ENCODE data around the gene CTIF.

The CTIF gene

DNA sequence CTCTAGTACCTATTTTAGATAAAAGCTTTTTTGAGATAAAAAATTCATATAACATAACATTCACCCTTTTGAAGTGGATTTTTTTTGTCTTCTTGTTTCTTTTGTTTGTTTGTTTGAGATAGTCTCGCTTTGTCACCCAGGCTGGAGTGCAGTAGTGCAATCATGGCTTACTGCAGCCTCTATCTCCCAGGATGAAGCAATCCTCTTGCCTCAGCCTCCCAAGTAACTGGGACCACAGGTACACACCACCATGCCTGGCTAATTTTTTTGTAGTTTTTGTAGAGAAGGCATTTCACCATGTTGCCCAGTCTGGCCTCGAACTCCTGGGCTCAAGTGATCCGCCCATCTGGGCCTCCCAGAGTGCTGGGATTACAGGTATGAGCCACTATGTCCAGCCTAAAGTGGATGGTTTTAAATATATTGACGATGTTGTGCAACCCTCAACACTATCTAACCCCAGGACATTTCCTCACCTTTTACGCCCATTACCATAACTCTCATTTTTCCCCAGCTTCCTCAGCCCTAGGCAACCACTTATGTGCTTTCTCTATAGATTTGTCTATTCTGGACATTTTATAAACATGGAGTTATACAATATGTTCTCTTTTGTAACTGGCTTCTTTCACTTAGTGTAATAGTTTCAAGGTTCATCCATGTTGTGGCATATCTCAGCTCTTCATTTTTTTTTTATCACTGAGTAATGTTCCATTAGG, 38.8 kb downstream of the CTIF start:
- no peak for DNase-seq

DNA sequence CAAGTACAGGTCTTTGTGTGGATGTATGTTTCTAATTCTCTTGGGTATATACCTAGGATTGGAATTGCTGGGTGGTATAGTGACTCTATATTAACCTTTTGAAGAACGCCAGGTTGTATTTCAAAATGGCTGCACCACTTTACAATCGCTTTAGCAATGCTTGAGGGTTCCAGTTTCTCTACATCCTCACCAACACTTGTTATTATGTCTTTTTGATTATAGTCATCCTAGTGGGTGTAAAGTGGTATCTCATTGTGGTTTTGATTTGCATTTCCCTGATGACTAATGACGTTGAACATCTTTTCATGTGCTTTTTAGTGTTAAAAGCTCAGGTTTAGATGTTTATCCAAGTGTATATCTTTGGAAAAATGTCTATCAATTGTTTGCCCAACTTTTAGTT, 39.5 kb downstream of the CTIF start:
- DNase-seq: no peak

GRCh38 chr18:48580066-48580465, 41.2 kb downstream of the CTIF start:
- no peak for DNase-seq

- no peak for DNase-seq
These were observed 42.0 kb downstream of the CTIF start for GRCh38 chr18:48580782-48581181.

DNA sequence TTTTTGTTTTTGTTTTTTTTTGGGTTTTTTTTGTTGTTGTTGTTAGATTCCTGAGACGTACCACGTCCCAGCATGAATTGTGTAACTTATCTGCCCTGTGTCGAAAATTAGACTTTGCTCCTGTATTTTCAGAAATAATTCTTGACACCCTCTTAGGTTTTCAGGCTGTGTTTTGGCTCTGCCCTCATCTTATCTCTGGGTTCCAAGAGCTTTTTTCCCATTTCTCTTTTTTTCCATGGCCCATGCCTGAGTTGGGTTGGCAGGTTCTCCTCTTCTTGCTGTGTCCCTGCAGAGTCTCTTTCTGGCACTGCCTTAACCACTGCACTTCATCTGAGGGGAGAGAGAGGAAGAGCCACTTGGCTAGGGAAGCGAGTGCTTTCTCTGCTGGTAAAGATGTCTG, 42.4 kb downstream of the CTIF start:
- no peak for DNase-seq

- DNase-seq: no peak
These were observed 43.1 kb downstream of the CTIF start for GRCh38 chr18:48581941-48582340.

DNA sequence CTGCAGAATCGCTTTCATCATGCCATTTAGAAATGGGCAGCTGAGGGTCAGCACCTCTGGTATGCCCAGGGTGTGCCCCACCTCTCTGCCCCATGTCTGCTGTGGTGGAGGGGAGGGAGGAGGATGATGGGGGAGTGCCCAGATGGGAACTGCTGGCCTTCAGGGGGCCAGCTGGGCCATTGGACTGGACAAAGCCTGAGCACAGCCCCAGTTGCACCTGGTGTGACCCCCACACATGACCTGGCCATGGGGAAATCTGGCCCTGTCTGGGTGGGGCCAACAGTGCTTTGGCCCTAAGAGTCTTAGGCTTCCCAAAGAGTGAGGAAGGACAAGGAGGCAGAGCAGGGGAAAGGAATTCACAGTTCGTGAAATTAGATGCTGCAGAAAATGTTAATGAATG, 44.1 kb downstream of the CTIF start:
- no peak for DNase-seq

- DNase-seq: no peak
These were observed 44.7 kb downstream of the CTIF start for GRCh38 chr18:48583573-48583972.

DNA sequence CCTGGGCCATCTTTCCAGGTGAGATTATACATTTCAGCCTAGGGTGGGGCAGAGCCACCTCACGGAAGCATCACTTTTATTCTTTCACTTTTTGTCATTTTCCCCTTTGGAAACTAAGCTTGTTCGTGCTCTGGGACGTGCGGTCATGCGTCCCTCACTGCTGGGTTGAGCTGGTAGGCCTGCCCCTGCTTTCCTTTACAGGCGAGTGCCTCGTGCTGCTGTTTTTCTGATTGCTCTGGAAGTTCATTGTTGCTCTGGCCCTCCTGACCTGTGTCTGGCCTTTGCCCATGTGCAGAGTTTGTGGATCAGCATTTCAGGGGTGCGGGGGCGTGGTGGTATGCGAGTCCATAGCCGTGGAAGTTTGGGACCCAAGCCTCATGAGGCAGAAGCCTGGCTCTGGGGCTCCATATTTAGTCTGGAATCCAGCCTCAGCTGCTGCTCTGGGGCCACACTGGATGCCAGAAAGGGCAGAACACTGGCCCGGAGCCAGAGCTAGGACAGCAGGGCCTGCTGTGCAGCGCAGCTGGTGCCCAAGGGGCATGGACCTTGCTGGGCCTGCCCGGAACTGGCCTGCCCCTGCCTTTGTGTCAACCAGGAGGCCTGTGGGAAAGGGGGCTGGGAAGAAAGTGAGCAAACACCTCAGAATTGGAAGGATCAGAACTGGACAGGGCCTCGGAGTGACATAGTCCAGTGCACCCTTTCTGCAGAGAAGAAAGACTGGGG, 51.1 kb downstream of the CTIF start:
- DNase-seq: no peak

GRCh38 chr18:48590678-48591077, 51.8 kb downstream of the CTIF start:
- DNase-seq: no peak

DNA sequence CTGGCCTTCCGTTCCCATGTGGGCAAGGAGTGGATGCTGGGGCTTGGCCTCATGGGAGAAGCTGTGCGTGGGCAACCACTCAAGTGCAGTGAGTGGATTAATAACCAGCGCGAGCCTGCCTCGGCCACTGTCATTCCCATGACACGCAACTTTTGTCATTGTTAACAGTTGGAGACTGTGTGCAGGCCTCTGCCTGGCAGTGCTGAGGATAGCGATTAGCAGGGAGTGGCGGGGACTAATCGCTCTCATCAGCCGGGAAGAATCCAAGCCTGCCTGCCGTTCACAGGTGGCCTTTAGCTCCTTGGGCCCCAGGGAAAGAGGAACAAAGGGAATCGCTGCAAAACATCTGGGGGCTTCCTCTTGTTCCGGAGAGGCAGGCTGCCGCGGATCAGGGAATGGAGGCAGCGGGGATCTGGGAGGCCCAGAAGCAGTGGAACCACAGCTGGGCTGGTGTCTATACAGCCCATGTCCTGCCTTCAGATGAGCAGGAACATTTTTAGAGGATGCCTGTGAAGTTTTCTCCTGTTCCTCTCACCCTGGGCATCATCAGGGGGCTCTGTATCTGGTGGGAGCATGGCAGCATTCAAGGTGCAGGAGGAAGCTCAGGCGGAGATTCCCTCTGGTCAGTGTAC, 53.8 kb downstream of the CTIF start:
- DNase-seq: no peak

GRCh38 chr18:48594471-48595094, 55.8 kb downstream of the CTIF start:
- DNase-seq: no peak

DNA sequence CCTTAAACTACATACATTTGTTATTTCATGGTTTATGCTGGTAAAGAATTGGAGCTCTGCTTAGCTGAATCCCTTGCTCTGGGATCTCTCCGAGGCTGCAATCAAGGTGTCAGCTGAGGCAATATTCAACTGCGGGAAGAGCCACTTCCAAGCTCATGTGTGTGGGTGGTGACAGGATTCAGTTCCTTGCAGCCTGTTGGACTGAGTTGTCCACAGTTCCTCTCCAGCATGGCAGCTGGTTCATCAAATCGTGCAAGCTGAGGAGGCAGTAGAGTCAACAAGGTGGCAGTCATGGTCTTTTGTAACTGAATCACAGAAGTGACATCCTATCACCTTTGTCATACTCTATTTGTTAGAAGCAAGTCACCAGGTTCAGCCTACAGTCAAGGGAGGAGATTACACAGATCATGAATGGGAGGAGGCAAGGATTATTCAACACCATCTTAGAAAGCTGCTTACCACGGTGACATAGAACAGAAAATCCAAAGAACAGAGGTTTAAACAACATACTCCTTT, 56.9 kb downstream of the CTIF start:
- DNase-seq: no peak

DNA sequence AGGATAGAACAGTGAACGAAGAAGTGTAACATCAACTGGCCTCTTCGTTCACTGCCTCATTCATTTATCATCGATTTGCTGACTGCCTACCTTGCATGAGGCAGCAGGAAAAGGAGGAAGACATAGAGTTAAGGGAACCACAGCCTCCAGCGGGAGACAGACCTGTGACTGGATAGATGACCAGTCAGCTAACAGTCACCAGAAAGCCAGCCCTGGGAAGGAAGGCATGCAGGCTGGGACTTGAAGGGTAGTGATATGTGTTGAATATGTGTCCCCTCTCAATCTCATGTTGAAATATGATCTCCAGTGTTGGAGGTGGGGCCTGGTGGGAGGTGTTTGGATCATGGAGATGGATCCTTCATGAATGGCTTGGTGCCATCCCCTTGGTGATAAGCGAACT, 58.3 kb downstream of the CTIF start:
- DNase-seq: no peak

- no peak for DNase-seq
These were observed 58.8 kb downstream of the CTIF start for GRCh38 chr18:48597671-48598070.

- DNase-seq: no peak
These were observed 60.6 kb downstream of the CTIF start for GRCh38 chr18:48599391-48599790.

- no peak for DNase-seq
These were observed 61.2 kb downstream of the CTIF start for GRCh38 chr18:48600046-48600445.

DNA sequence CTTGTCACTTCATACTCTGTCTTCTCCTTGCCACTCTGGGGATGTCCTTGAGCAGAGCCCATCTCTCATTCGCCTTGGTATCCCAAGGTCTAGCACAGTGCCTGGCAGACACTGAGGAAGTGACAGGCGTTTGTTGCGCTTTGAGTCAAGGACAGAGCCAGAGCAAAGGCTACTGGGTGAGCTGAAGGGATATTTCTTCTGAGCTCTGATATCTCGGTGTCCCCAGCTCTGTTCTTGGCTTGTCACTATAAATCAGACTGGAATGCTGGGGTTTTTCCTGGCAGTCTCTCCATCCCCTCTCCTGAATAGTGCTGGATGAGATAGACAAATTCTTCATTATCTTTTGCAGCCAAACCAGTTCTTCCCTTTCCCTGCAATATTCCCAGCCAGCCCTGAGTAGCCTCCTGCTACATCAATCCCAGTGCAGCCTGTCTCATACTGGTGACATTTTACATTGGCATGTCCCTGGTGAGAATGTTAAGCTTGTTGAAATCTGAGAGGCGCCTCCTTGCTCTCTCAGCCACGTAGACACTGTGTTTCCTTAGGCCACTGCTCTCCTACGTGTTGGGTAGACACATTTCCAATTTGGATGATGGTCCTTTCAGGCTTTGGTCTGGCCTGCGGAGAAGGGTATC, 61.7 kb downstream of the CTIF start:
- DNase-seq: no peak

GRCh38 chr18:48601343-48601742, 62.5 kb downstream of the CTIF start:
- DNase-seq: no peak

DNA sequence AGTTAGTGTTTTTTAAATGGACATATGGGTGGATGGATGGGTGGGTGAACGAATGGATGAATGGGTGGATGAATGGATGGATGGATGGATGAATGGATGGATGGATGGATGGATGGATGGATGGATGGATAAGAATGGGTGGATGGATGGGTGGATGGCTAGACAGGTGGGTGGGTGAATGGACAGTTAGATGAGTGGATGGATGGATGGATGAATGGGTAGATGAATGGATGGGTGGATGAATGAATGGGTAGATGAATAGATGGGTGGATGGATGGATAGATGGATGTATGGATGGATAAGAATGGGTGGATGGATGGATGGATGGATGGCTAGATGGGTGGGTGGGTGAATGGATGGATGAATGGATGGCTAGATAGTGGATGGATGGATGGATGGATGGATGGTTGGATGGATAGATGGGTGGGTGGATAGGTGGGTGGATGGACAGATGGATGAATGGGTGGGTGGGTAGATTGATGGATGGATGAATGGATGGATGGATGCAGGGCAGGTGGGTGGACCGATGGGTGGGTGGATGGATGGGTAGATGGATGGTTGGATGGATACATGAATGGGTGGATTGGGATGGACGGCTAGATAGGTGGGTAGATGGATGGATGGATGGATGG, 64.0 kb downstream of the CTIF start:
- DNase-seq: no peak

DNA sequence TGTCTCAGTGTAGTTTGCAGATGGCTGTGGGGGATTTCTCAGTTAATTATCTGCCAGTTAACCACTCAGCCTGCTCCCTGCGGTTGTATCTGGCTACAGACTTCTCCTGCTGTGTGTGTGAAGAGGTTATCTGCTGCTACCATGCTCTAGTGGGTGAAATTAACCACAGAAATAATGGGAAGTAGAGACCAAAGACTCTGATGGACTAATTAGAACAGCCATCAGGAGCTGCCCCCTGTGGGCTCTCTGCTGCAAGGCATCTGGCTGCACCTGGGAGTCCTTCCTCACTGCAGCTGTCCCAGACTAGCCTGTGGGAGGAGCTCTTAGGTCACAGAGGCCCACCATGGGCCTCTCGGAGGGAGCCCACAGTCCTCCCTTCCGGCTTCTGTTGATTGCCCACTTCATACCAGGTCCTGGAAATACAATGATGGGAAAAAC, 66.6 kb downstream of the CTIF start:
- DNase-seq: peak; percentile 14 to 39
